ENCODE data around the gene STAM. TPM values are rescaled to one million over a fixed set of nuclear protein-coding genes. Genes with fewer than 3 reads are reported as not detected.

STAM gene
- total and polyA plus RNA-seq, 9 of the 15 experiments (the other 6 are each of a cell fraction or from before 2014, with no cell fraction given) = 13.8 to 33.5 (median 26.4) TPM

DNA sequence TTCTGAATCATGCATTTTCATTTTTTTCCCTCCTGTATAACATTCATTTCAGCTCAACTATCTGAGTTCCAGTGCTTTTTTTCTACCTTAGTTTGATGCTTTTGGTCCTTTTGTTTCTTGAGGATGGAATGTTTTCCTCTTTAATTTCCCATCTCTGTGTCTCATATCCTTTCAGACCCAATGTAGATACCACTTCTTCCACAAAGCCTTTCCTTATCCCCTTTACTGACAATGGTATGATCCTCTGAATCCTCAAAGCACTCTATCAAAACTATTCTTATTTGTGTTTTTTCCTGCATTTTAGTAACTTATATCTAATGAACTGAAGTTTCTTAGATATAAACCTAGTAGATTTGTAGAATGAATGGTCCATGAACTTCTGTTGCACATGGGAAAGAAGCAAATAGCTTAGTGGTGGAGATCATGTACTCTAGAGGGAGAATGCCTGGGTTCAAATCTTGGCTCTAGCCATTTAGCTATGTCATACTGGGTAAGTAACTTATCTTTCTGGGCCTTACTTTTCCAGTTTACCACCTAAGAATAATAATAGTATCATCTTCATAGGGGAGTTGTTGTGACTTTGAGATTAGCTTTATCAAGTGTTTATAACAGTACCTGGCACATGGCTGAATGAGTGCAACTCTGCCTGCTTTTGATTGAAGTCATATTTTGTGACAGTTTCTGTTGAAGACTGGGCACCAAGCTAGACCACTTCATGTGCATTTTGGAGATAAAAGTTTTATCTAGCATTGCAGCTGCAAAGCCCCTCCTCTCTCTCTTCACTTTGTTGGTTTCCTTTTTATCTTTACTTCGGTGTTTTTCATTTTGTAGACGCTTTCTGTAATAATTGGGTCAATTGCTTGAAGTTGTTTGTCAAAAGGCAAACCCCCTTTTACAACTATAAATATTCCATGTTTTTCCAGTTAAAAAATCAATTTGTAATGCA, 18.5 kb downstream of the STAM start (continued):
- 0 out of 2 replicates have a peak, but pooled peaks have one; percentile 55 for TF ChIP-seq DDX20 (tag; IDR thresholded peaks at IDR 0.05; ENCODE audit: low read depth)
- TF ChIP-seq, protein P1, sequence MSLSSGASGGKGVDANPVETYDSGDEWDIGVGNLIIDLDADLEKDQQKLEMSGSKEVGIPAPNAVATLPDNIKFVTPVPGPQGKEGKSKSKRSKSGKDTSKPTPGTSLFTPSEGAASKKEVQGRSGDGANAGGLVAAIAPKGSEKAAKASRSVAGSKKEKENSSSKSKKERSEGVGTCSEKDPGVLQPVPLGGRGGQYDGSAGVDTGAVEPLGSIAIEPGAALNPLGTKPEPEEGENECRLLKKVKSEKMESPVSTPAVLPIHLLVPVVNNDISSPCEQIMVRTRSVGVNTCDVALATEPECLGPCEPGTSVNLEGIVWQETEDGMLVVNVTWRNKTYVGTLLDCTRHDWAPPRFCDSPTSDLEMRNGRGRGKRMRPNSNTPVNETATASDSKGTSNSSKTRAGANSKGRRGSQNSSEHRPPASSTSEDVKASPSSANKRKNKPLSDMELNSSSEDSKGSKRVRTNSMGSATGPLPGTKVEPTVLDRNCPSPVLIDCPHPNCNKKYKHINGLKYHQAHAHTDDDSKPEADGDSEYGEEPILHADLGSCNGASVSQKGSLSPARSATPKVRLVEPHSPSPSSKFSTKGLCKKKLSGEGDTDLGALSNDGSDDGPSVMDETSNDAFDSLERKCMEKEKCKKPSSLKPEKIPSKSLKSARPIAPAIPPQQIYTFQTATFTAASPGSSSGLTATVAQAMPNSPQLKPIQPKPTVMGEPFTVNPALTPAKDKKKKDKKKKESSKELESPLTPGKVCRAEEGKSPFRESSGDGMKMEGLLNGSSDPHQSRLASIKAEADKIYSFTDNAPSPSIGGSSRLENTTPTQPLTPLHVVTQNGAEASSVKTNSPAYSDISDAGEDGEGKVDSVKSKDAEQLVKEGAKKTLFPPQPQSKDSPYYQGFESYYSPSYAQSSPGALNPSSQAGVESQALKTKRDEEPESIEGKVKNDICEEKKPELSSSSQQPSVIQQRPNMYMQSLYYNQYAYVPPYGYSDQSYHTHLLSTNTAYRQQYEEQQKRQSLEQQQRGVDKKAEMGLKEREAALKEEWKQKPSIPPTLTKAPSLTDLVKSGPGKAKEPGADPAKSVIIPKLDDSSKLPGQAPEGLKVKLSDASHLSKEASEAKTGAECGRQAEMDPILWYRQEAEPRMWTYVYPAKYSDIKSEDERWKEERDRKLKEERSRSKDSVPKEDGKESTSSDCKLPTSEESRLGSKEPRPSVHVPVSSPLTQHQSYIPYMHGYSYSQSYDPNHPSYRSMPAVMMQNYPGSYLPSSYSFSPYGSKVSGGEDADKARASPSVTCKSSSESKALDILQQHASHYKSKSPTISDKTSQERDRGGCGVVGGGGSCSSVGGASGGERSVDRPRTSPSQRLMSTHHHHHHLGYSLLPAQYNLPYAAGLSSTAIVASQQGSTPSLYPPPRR (CRISPR knock-in tag; IDR thresholded peaks at IDR 0.05; ENCODE audit: borderline replicate concordance) = no peak
- TF ChIP-seq CBX1 (IDR thresholded peaks at IDR 0.05; ENCODE audit: low read depth) = no peak
- no peak for TF ChIP-seq BDP1 (IDR thresholded peaks at IDR 0.05; ENCODE audit: insufficient read depth, insufficient read length)
- TF ChIP-seq XRCC3 (IDR thresholded peaks at IDR 0.05) = no peak
- peak; percentile 82 for TF ChIP-seq ZNF274 (IDR thresholded peaks at IDR 0.05; ENCODE audit: borderline replicate concordance, low read depth, low read length)
- TF ChIP-seq ZNF175 (CRISPR knock-in tag; IDR thresholded peaks at IDR 0.05; ENCODE audit: low read depth) = peak; percentile 84; the same call in 1 of the 2 replicates
- no peak for TF ChIP-seq KAT2B (IDR thresholded peaks at IDR 0.05; ENCODE audit: low read depth, low read length)
- TF ChIP-seq ZNF431 (CRISPR knock-in tag; IDR thresholded peaks at IDR 0.05) = no peak
- TF ChIP-seq, protein P2, sequence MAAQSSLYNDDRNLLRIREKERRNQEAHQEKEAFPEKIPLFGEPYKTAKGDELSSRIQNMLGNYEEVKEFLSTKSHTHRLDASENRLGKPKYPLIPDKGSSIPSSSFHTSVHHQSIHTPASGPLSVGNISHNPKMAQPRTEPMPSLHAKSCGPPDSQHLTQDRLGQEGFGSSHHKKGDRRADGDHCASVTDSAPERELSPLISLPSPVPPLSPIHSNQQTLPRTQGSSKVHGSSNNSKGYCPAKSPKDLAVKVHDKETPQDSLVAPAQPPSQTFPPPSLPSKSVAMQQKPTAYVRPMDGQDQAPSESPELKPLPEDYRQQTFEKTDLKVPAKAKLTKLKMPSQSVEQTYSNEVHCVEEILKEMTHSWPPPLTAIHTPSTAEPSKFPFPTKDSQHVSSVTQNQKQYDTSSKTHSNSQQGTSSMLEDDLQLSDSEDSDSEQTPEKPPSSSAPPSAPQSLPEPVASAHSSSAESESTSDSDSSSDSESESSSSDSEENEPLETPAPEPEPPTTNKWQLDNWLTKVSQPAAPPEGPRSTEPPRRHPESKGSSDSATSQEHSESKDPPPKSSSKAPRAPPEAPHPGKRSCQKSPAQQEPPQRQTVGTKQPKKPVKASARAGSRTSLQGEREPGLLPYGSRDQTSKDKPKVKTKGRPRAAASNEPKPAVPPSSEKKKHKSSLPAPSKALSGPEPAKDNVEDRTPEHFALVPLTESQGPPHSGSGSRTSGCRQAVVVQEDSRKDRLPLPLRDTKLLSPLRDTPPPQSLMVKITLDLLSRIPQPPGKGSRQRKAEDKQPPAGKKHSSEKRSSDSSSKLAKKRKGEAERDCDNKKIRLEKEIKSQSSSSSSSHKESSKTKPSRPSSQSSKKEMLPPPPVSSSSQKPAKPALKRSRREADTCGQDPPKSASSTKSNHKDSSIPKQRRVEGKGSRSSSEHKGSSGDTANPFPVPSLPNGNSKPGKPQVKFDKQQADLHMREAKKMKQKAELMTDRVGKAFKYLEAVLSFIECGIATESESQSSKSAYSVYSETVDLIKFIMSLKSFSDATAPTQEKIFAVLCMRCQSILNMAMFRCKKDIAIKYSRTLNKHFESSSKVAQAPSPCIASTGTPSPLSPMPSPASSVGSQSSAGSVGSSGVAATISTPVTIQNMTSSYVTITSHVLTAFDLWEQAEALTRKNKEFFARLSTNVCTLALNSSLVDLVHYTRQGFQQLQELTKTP (IDR thresholded peaks at IDR 0.05; ENCODE audit: low read depth in 1 of 2, partially characterized antibody in 2 of 2) = peak; percentile 61 to 91
- TF ChIP-seq COPS2 (conservative IDR thresholded peaks at IDR 0.05) = no peak
- no peak for TF ChIP-seq TAF1 (IDR thresholded peaks at IDR 0.05; ENCODE audit: control insufficient read depth, extremely low read depth, insufficient read depth, low read length, severe bottlenecking)
- no peak for TF ChIP-seq ZNF785 (CRISPR knock-in tag; IDR thresholded peaks at IDR 0.05)
